Activated effector memory CD4-positive, alpha-beta T cell treated with anti-CD3 and anti-CD28 coated beads, Interleukin-2, amount 50 U/mL, for 16 hours (primary cell): Measurements from ENCODE around the gene FUNDC2.

Source experiments
- DNase-seq: peaks from one replicate; pipeline ENCODE4 v3.0.0-alpha.2; 2020

The FUNDC2 gene

GRCh38 chrX:155070975-155071693, 44.5 kb downstream of the FUNDC2 start, which contains the start of the genes BRCC3, CMC4 and MTCP1:
Gene BRCC3 (plus strand): TSS chrX:155071508. CDS start chrX:155071528, 20 bp downstream.
Gene CMC4 (minus strand): TSS chrX:155071136. CDS start chrX:155064023, 7,113 bp downstream.
Gene MTCP1 (minus strand): TSS chrX:155071136. CDS start chrX:155066010, 5,126 bp downstream.
- DNase-seq: peak; percentile 91

- no peak for DNase-seq
These were observed 45.1 kb downstream of the FUNDC2 start for GRCh38 chrX:155071694-155072280.

- DNase-seq: peak; percentile 77
These were observed 59.7 kb downstream of the FUNDC2 start for GRCh38 chrX:155086202-155086840.

- DNase-seq: no peak
These were observed 60.5 kb downstream of the FUNDC2 start for GRCh38 chrX:155086961-155087735.

GRCh38 chrX:155094468-155095061, 67.9 kb downstream of the FUNDC2 start:
- no peak for DNase-seq

GRCh38 chrX:155105919-155106318, 79.3 kb downstream of the FUNDC2 start:
- DNase-seq: no peak

GRCh38 chrX:155108427-155108826, 81.8 kb downstream of the FUNDC2 start:
- DNase-seq: no peak
